Keratinocyte (primary cell): Measurements from ENCODE around the gene MAPK4.

Experiments used
- CTCF ChIP-seq, 3 experiments: IDR thresholded peaks in 1 of 3; conservative IDR thresholded peaks in 1 of 3; optimal IDR thresholded peaks in 1 of 3; 2 replicates in 2 of 3; 3 replicates in 1 of 3; pipeline versions ENCODE3 to v1.5.1; 2011; ENCODE audit warnings: low read length in 3 of 3, mild to moderate bottlenecking in 3 of 3, moderate library complexity in 2 of 3, control low read depth in 1 of 3, inconsistent platforms in 1 of 3; ENCODE audit not compliant: insufficient read depth in 2 of 3; ENCODE audit errors: extremely low read depth in 1 of 3
- EZH2 ChIP-seq: IDR thresholded peaks from one replicate; pipeline ENCODE4 v1.6.1; 2012; ENCODE audit warnings: inconsistent platforms, mild to moderate bottlenecking, low read length, moderate library complexity

DNA sequence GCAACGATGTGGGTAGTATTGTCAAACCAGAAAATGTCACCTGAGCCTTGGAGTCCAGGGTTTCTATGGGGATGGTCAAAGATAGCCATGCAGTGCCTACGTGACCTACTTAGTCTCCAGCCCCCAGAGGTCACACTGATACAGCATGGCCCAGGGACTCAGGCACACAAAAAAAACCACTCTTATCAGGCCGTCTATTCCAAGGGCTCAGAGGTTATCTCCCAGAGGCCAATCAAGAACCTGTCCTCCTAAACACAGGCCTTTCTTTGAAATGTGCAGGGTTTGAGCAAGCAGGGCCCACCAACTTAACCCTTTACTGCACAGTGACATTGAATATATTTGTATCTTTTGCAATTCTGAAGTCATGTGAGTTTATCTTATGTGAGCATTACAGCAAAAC lies 177.2 kb downstream of the MAPK4 start:
- TF ChIP-seq CTCF (optimal IDR thresholded peaks at IDR 0.05 in 1 of 3, IDR thresholded peaks at IDR 0.05 in 1 of 3, conservative IDR thresholded peaks at IDR 0.05 in 1 of 3; ENCODE audit: extremely low read depth in 1 of 3, insufficient read depth in 2 of 3, low read length in 3 of 3) (no peak), EZH2 (no peak)
